ENCODE results near the gene LAMC1.

Gene LAMC1

GRCh38 chr1:183079712-183080388 lies 56.6 kb downstream of the LAMC1 start:
- DNase-seq: no peak

GRCh38 chr1:183080406-183080805 lies 57.2 kb downstream of the LAMC1 start:
- DNase-seq: no peak

GRCh38 chr1:183081402-183082120 lies 58.3 kb downstream of the LAMC1 start:
- DNase-seq: no peak

GRCh38 chr1:183082650-183083049 lies 59.4 kb downstream of the LAMC1 start:
- DNase-seq: no peak

- no peak for DNase-seq
These were observed 63.8 kb downstream of the LAMC1 start for GRCh38 chr1:183087001-183087400.

- no peak for DNase-seq
These were observed 65.9 kb downstream of the LAMC1 start for GRCh38 chr1:183089025-183089639.

- DNase-seq: peak in 11 of 58 donors; percentile 0 to 20 (median 1)
These were observed 67.3 kb downstream of the LAMC1 start for GRCh38 chr1:183090391-183091006.

GRCh38 chr1:183091181-183091580 lies 68.0 kb downstream of the LAMC1 start:
- DNase-seq: no peak

- no peak for DNase-seq
These were observed 69.1 kb downstream of the LAMC1 start for GRCh38 chr1:183092350-183092749.

GRCh38 chr1:183093066-183093668 lies 69.9 kb downstream of the LAMC1 start:
- DNase-seq: no peak

- DNase-seq: no peak
These were observed 70.6 kb downstream of the LAMC1 start for GRCh38 chr1:183093786-183094298.

- DNase-seq: no peak
These were observed 71.1 kb downstream of the LAMC1 start for GRCh38 chr1:183094351-183094750.

GRCh38 chr1:183096351-183096750 lies 73.1 kb downstream of the LAMC1 start:
- DNase-seq: no peak

- no peak for DNase-seq
These were observed 73.7 kb downstream of the LAMC1 start for GRCh38 chr1:183096894-183097293.

GRCh38 chr1:183097438-183098051 lies 74.3 kb downstream of the LAMC1 start:
- no peak for DNase-seq

- no peak for DNase-seq
These were observed 75.1 kb downstream of the LAMC1 start for GRCh38 chr1:183098317-183098716.

GRCh38 chr1:183100361-183100974 lies 77.2 kb downstream of the LAMC1 start:
- DNase-seq: no peak

- DNase-seq: no peak
These were observed 77.9 kb downstream of the LAMC1 start for GRCh38 chr1:183101081-183101480.

GRCh38 chr1:183101841-183102276 lies 78.6 kb downstream of the LAMC1 start:
- DNase-seq: no peak

- DNase-seq: no peak
These were observed 79.9 kb downstream of the LAMC1 start for GRCh38 chr1:183103147-183103546.
